GM21619 (cell line): ENCODE measurements around the gene RAB9A.

Source experiments
- ATAC-seq: cut with Tn5 transposase; IDR thresholded peaks from one replicate; pipeline ENCODE4 v1.9.1; 2021; ENCODE audit not compliant: unreplicated experiment

RAB9A gene

GRCh38 chrX:13742397-13743176, 53.7 kb downstream of the RAB9A start:
- ATAC-seq = peak; percentile 90

DNA sequence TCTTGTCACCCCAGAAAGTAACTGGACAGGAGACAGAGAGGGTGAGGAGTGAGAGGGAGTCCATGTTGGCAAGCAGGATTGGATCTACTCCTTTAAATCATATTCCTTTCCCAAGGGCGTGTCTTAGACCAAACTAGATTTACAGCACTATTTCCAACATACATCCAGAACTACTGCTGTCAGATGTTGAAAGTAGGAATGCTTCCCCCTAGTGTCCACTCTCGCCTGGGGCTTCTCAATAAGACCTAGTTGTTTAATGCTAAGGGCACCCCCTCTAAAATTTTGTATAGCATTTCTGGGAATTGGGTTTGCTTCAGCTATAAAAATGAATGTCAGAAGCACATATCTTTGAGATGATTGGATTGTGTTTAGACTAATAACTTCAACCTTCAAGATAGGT, 58.9 kb downstream of the RAB9A start:
- ATAC-seq = no peak

DNA sequence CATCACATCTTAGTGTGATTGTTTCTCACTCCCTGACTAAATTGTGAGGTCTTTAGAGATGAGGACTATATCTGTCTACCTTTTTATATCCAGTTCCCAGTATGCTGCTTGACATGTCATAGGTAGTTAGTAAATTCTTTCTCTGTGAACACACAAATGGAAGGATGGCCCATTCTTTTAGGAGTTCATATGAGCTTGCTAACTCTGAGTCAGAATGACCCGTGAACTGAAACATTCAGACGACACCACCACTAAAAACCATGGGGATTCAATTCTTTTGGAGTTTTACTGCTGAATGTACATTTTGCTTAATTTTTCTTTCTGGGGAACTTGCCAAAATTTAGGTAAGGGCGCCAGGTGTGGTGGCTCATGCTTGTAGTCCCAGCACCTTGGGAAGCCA, 59.6 kb downstream of the RAB9A start:
- ATAC-seq = no peak

GRCh38 chrX:13750204-13750603, 61.3 kb downstream of the RAB9A start:
- ATAC-seq = no peak

- ATAC-seq = peak; percentile 53
Measured at GRCh38 chrX:13750812-13751211, 61.9 kb downstream of the RAB9A start.

DNA sequence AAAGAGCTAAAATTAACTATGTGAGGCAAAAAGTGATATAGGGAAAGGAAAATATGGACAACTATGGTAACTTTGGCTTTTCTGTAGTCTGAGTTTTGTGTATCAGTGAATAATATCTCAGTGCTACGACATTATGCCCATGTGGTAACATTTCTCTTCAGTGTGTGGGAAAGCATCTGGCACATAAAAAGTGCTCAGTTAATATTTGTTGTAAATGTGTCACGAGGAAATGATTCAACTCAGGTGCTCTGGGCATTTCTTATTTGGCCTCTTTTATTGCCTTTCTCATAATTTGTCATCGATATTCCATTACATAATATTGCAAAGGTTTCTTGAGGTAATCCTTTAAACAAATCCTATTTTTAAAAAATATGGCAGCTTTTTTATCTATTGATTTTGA, 63.2 kb downstream of the RAB9A start:
- ATAC-seq = no peak

- ATAC-seq = peak; percentile 51
Measured at GRCh38 chrX:13752646-13753045, 63.7 kb downstream of the RAB9A start.

- ATAC-seq = no peak
Measured at GRCh38 chrX:13754765-13755164, 65.8 kb downstream of the RAB9A start.

GRCh38 chrX:13755254-13755653, 66.3 kb downstream of the RAB9A start:
- ATAC-seq = no peak

DNA sequence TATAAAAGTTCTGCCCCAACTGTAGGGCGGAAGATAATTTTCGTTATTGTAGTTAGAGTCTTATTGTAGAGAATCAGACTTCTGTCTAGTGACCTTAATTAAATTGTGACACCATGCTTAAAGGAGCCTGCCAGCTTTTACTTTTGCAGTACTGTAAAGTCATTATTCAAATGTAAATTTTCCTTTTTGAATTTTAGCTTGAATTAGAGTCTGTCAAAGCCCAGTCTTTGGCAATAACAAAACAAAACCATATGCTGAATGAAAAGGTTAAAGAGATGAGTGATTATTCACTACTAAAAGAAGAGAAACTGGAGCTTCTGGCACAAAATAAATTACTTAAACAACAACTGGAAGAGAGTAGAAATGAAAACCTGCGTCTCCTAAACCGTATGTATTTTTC, 67.5 kb downstream of the RAB9A start:
- no peak for ATAC-seq

DNA sequence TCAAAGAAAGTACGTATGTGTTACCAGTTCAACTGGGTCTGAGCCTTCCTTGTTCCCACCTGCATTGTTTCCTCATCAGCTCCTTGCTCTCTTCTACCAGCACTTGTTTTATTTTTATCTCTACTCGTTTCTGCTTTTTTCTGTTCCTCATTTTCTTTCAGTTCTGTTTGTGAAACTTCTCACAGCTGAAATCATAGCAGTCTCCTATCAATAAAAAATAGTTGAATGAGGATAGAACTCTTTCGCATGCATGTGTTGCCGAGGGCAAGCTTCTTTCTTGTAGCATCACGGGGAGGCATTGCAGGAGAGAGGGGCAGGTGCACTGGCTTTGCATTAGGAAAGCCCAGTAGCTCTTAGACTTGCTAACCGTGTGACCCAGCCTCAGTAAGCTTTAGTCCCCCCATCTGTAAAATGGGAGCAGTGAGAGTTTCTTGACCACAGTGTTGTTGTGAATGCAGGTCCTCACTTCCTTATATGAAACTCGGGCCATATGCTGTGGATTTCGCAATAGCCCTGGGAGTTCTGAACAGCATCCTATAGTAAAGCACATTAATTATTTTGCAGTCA, 70.3 kb downstream of the RAB9A start:
- peak; percentile 65 for ATAC-seq
